ENCODE results near the gene CCSER1.
"Not testable (repeated sequence)": the region's sequence is repeated elsewhere in the genome, so short reads cannot be mapped to it uniquely, and the experiment has no call there.

The CCSER1 gene

GRCh38 chr4:90889171-90889570 lies 762.0 kb downstream of the CCSER1 start:
- in situ Hi-C loops (cut with MboI; ENCODE audit: low sequenced_read_pairs): no loop called here

GRCh38 chr4:90903413-90903812 lies 776.2 kb downstream of the CCSER1 start:
- in situ Hi-C loops (cut with MboI; ENCODE audit: low sequenced_read_pairs): not testable (repeated sequence)

- in situ Hi-C loops (cut with MboI; ENCODE audit: low sequenced_read_pairs): no loop called here
Observed at GRCh38 chr4:90904021-90904420, 776.8 kb downstream of the CCSER1 start.

- in situ Hi-C loops (cut with MboI; ENCODE audit: low sequenced_read_pairs): no loop called here
Observed at GRCh38 chr4:90906239-90906638, 779.0 kb downstream of the CCSER1 start.

GRCh38 chr4:90911724-90912434 lies 784.7 kb downstream of the CCSER1 start:
- in situ Hi-C loops (cut with MboI; ENCODE audit: low sequenced_read_pairs): not testable (repeated sequence)

GRCh38 chr4:90922174-90922573 lies 795.0 kb downstream of the CCSER1 start:
- in situ Hi-C loops (cut with MboI; ENCODE audit: low sequenced_read_pairs): no loop called here

GRCh38 chr4:90926957-90927356 lies 799.8 kb downstream of the CCSER1 start:
- in situ Hi-C loops (cut with MboI; ENCODE audit: low sequenced_read_pairs): no loop called here

GRCh38 chr4:90943311-90943710 lies 816.1 kb downstream of the CCSER1 start:
- in situ Hi-C loops (cut with MboI; ENCODE audit: low sequenced_read_pairs): no loop called here

- in situ Hi-C loops (cut with MboI; ENCODE audit: low sequenced_read_pairs): no loop called here
Observed at GRCh38 chr4:90946945-90947344, 819.8 kb downstream of the CCSER1 start.

- in situ Hi-C loops (cut with MboI; ENCODE audit: low sequenced_read_pairs): no loop called here
Observed at GRCh38 chr4:90950385-90950841, 823.2 kb downstream of the CCSER1 start.

- in situ Hi-C loops (cut with MboI; ENCODE audit: low sequenced_read_pairs): no loop called here
Observed at GRCh38 chr4:90951037-90951436, 823.8 kb downstream of the CCSER1 start.

GRCh38 chr4:90958256-90958895 lies 831.2 kb downstream of the CCSER1 start:
- in situ Hi-C loops (cut with MboI; ENCODE audit: low sequenced_read_pairs): no loop called here

- in situ Hi-C loops (cut with MboI; ENCODE audit: low sequenced_read_pairs): no loop called here
Observed at GRCh38 chr4:90960433-90960832, 833.2 kb downstream of the CCSER1 start.

- in situ Hi-C loops (cut with MboI; ENCODE audit: low sequenced_read_pairs): no loop called here
Observed at GRCh38 chr4:90960840-90961239, 833.6 kb downstream of the CCSER1 start.

- in situ Hi-C loops (cut with MboI; ENCODE audit: low sequenced_read_pairs): no loop called here
Observed at GRCh38 chr4:90970021-90970420, 842.8 kb downstream of the CCSER1 start.

GRCh38 chr4:90977726-90978125 lies 850.5 kb downstream of the CCSER1 start:
- in situ Hi-C loops (cut with MboI; ENCODE audit: low sequenced_read_pairs): no loop called here

GRCh38 chr4:90979556-90979955 lies 852.4 kb downstream of the CCSER1 start:
- in situ Hi-C loops (cut with MboI; ENCODE audit: low sequenced_read_pairs): no loop called here

GRCh38 chr4:90982813-90983212 lies 855.6 kb downstream of the CCSER1 start:
- in situ Hi-C loops (cut with MboI; ENCODE audit: low sequenced_read_pairs): no loop called here

GRCh38 chr4:90990284-90990683 lies 863.1 kb downstream of the CCSER1 start:
- in situ Hi-C loops (cut with MboI; ENCODE audit: low sequenced_read_pairs): no loop called here

GRCh38 chr4:90992213-90992612 lies 865.0 kb downstream of the CCSER1 start:
- in situ Hi-C loops (cut with MboI; ENCODE audit: low sequenced_read_pairs): no loop called here

- in situ Hi-C loops (cut with MboI; ENCODE audit: low sequenced_read_pairs): no loop called here
Observed at GRCh38 chr4:90994851-90995574, 867.8 kb downstream of the CCSER1 start.

- in situ Hi-C loops (cut with MboI; ENCODE audit: low sequenced_read_pairs): no loop called here
Observed at GRCh38 chr4:90995996-90996395, 868.8 kb downstream of the CCSER1 start.
